NCI-H2107 treated with DMSO at 0.1 percent for 48 hours (cell line): ENCODE results near the gene HSBP1.

Source experiments
- DNase-seq: peaks from one replicate; lab custom pipeline; 2025; ENCODE audit not compliant: unreplicated experiment; lab: John Stamatoyannopoulos, UW

The HSBP1 gene

DNA sequence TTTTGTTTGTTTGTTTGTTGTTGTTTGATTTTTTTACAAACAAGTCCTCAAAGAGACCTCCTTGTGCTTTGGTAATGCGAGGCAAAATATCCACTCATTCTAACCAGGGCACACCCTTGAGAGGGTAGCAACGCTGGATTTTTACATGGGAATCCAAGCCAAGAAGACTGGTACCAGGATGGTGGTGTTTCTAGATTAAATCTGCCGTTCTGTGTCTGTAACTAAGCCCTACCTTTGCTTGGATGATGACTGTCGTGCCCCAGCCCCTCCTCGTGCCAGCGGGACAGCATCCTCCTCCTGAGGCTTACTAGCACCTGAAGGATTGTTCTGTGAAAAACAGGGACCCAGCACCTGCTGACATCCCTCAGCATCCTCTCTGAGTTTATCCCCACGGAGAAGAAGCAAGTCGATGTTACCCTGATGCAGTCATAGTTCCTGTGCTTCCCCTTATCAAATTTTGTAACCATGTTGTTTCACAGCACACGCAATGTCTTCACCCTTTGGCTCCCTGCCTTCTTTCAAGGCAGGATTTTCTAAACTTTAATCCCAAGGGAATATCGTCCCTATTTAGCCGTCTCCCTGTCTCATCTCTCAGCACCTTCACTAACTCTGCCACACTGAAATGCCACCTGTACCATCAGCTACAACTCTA is 5.1 kb upstream of the HSBP1 start:
- no peak for DNase-seq

DNA sequence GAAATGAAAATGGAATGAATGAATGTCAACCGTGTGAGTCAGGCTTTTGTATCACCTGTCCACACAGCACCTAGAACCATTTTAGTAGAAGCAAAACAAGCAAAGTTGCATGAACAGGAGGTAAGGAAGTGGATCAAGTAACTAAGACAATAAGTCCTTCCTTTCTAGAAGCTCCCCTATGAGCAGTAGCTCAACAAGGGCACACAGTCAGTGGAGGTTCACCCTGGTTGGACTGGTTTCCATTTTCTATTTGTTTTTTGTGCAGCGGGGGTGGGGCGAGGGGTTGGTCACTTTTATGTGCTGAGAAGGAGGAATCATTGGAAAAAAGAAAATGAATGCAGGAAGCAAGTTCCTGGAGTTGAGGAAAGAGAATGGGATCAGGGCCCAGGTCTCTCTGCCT is 4.0 kb upstream of the HSBP1 start:
- DNase-seq: no peak

DNA sequence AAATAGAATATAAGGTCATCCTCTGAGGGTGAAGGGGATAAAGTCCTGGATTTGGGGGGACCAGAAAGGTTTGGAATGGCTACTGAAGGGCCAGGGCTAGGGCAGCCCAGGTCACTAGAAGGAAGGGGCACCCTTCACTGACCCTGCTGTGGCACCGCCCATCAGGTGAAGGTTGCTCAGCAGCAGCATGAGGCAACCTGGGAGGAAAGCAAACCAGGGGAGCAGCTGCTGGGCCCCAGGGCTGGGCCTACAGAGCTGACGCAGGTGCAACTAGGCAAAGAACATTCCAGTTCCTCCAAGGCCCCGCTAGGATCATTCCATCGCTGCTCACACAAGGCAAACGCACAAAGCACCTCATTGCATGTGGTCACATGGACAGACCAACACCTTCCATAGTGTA is 3.4 kb upstream of the HSBP1 start:
- DNase-seq: no peak

GRCh38 chr16:83806036-83806435 is 1.7 kb upstream of the HSBP1 start:
- DNase-seq: no peak

DNA sequence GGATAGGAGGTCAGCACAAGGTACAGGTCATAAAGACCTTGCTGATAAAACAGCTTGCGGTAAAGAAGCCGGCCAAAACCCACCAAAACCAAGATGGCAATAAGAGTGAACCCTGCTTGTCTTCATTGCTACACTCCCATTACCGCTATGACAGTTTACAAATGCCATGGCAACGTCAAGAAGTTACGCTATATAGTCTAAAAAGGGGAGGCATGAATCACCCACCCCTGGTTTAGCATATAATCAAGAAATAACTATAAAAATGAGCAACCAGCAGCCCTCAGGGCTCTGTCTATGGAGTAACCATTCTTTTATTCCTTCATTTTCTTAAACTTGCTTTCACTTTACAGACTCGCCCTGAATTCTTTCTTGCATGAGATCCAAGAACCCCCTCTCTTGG is 1.0 kb upstream of the HSBP1 start:
- DNase-seq: no peak

- DNase-seq: no peak
Measured at GRCh38 chr16:83807327-83807709, 460 bp upstream of the HSBP1 start.

GRCh38 chr16:83808573-83809014 is 816 bp downstream of the HSBP1 start:
- no peak for DNase-seq

DNA sequence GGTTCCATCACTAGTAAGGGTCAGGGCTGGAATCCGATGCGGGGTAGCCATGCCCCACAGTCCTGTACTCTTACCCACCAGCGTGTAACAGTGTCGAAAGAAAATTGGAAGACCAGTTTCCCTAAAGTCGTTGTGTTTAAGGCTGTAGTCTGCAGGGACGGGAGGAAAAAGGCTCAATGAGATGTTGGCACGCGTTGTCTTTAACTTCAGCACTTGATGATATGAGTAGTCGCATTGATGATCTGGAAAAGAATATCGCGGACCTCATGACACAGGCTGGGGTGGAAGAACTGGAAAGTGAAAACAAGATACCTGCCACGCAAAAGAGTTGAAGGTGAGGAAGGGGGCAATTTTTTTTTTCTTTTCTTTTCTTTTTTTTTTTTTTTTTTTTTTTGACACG is 1.3 kb downstream of the HSBP1 start:
- DNase-seq: no peak

DNA sequence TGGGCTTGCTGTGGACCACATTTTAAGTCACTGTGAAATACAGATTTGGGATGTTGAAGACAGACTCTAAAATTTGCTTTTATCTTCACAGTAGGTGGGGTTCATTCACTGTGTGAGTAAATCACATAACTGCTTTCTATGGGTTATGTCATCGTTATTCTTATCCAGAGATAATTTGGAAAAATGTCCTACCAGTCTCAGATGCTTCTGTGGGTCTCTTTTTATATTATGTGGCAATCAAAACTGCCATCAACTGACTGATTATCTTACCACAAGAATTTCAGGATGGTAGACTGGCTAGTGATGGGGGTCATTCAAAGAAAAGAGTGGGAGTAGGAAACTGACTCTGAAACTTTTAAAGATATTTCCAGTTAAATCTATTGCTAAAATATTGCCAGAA is 3.1 kb downstream of the HSBP1 start:
- no peak for DNase-seq

- DNase-seq: peak; percentile 56
Measured at GRCh38 chr16:83813823-83814658, 6.3 kb downstream of the HSBP1 start.

DNA sequence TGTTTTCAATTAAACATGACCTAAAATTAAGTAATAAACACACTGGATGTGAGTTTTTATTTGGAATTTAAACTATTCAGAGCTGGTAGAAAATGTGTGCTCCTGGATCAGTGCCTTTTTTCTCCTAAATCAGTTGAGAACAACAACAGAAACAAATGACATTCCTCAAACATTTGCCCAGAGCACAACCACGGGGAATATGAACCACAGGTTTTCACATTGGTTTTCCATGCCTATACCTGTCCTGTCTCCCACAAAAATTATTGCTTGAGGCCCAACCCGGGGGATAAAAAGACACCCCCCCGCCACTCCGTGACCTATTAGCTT is 6.8 kb downstream of the HSBP1 start:
- DNase-seq: no peak

- no peak for DNase-seq
Measured at GRCh38 chr16:83817022-83817421, 9.2 kb downstream of the HSBP1 start.

GRCh38 chr16:83818276-83818675 is 10.5 kb downstream of the HSBP1 start:
- DNase-seq: no peak

- DNase-seq: no peak
Measured at GRCh38 chr16:83819361-83819760, 11.6 kb downstream of the HSBP1 start.

- peak; percentile 50 for DNase-seq
Measured at GRCh38 chr16:83826146-83826913, 18.6 kb downstream of the HSBP1 start.

GRCh38 chr16:83830091-83830768 is 22.5 kb downstream of the HSBP1 start:
- no peak for DNase-seq

GRCh38 chr16:83830769-83831455 is 23.1 kb downstream of the HSBP1 start:
- no peak for DNase-seq

GRCh38 chr16:83831456-83831987 is 23.7 kb downstream of the HSBP1 start:
- DNase-seq: no peak

GRCh38 chr16:83833921-83834320 is 26.1 kb downstream of the HSBP1 start:
- no peak for DNase-seq
